Measurements from ENCODE around the gene KNOP1. TPM values are rescaled to one million over a fixed set of nuclear protein-coding genes. Genes with fewer than 3 reads are reported as not detected.
A peak's percentile ranks its signal among the peaks of the same experiment; 100 is the strongest.
"Not testable (repeated sequence)": the region's sequence is repeated elsewhere in the genome, so short reads cannot be mapped to it uniquely, and the experiment has no call there.

KNOP1 gene
- total and polyA plus RNA-seq, 7 experiments from 2014 or later: 6.4 to 20.6 (median 13.4) TPM

DNA sequence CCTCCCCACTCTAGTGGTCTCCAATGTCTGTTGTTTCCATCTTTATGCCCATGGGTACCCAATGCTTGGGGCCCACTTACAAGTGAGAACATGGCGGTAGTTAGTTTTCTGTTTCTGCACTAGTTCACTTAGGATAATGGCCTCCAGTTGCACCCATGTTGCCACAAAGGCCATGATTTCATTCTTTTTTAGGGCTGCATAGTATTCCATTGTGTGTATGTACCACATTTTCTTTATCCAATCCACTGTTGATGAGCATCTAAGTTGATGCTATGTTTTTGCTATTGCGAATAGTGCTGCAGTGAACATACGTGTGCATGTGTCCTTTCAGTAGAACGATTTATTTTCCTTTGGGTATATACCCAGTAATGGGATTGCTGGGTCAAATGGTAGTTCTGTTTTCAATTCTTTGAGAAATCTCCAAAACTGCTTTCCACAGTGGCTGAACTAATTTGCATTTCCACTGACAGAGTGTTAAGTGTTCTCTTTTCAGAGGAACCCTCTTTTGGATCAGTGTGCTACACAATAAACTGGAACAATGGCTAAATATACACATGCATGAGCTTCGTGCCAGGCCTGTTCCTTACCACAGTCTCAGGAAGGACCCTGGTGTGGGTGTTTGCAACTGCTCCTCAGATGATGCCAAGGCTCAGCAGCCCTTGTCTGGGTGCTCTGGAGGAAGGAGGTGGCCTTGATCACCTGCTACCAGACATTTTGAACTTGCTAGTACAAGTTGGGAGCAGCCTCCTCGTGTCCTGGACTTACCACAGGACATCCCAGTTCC is 34.4 kb downstream of the KNOP1 start:
- peaks cover 0 to 16% (median 3%) of the 10 kb centered on the region in 11 donors for H3K9me3 Mint-ChIP-seq
- no peaks in the 10 kb centered on the region for H3K27me3 ChIP-seq (ENCODE audit: control insufficient read depth in 2 of 2, insufficient read depth in 2 of 2, low read length in 2 of 2)
- ATAC-seq (no peak), DNase-seq (no peak)
- H3K4me3 ChIP-seq (ENCODE audit: low read length): no peak overlapping the region
- peaks cover 0 to 8% (median 0%) of the 10 kb centered on the region in 3 experiments for H3K9me3 ChIP-seq (ENCODE audit: control insufficient read depth in 2 of 3, low read length in 3 of 3)
- H3K27ac ChIP-seq (ENCODE audit: low read depth, low read length): no peak overlapping the region
- peaks cover 0 to 8% of the 10 kb centered on the region in 2 donors for H3K4me1 ChIP-seq (ENCODE audit: control insufficient read depth in 2 of 2, insufficient read depth in 2 of 2, low read length in 2 of 2)
- intact Hi-C loops (cut with micrococcal nuclease): no loop called here
- no peaks in the 10 kb centered on the region for H3K27me3 Mint-ChIP-seq
- ChIA-PET POLR2A (no interaction called here), CTCF (no interaction called here)
- peaks cover 8 to 31% (median 10%) of the 10 kb centered on the region in 3 experiments for H3K36me3 ChIP-seq (ENCODE audit: control insufficient read depth in 2 of 3, insufficient read depth in 3 of 3, low read length in 3 of 3)
- H3K36me3 Mint-ChIP-seq: peaks cover 14 to 76% (median 64%) of the 10 kb centered on the region in 5 donors
- no peak overlapping the region for H3K27ac Mint-ChIP-seq
- H3K4me1 Mint-ChIP-seq: peaks cover 5 to 33% (median 16%) of the 10 kb centered on the region in 7 donors
- H3K4me3 Mint-ChIP-seq: no peak overlapping the region

DNA sequence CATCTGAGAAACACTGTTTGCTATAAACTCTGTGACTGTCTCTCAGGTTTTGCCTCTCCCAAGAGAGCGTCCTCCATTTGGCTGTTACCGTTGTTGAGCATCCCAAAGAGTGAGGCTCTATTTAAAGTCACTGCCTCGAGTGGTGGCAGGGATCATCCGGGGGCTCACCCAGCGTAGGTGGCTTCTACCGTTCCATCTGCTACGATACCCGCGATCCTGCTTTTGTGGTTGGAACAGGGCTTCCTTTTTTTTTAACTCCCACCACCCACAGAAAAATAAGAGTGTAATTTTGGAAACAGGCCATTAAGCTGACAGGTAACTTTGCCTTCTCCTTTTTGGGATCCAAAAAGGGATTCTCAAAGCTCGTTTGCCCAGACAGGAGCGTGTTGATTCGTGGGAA is 36.4 kb downstream of the KNOP1 start:
- H3K4me1 Mint-ChIP-seq: peaks cover 0 to 13% (median 4%) of the 10 kb centered on the region in 7 donors
- peaks cover 6 to 69% (median 59%) of the 10 kb centered on the region in 5 donors for H3K36me3 Mint-ChIP-seq
- H3K27ac ChIP-seq (ENCODE audit: low read depth, low read length): no peak overlapping the region
- peaks cover 0 to 8% (median 0%) of the 10 kb centered on the region in 3 experiments for H3K9me3 ChIP-seq (ENCODE audit: control insufficient read depth in 2 of 3, low read length in 3 of 3)
- DNase-seq (no peak), ATAC-seq (no peak)
- H3K27ac Mint-ChIP-seq: peak overlapping the region in 1 of 9 donors; percentile 28
- H3K36me3 ChIP-seq (ENCODE audit: control insufficient read depth in 2 of 3, insufficient read depth in 3 of 3, low read length in 3 of 3): peaks cover 8 to 26% (median 10%) of the 10 kb centered on the region in 3 experiments
- intact Hi-C loops (cut with micrococcal nuclease): no loop called here
- no peaks in the 10 kb centered on the region for H3K27me3 ChIP-seq (ENCODE audit: control insufficient read depth in 2 of 2, insufficient read depth in 2 of 2, low read length in 2 of 2)
- ChIA-PET CTCF (interaction anchor here (2.2 kb wide), 1 partner anchor 15 kb away, joined by 6 read pairs; no protein-coding TSS in a partner anchor), POLR2A (no interaction called here)
- no peak overlapping the region for H3K4me3 Mint-ChIP-seq
- H3K27me3 Mint-ChIP-seq: no peaks in the 10 kb centered on the region
- no peak overlapping the region for H3K4me3 ChIP-seq (ENCODE audit: low read length)
- H3K9me3 Mint-ChIP-seq: peaks cover 0 to 16% (median 3%) of the 10 kb centered on the region in 11 donors
- no peaks in the 10 kb centered on the region for H3K4me1 ChIP-seq (ENCODE audit: control insufficient read depth in 2 of 2, insufficient read depth in 2 of 2, low read length in 2 of 2)

DNA sequence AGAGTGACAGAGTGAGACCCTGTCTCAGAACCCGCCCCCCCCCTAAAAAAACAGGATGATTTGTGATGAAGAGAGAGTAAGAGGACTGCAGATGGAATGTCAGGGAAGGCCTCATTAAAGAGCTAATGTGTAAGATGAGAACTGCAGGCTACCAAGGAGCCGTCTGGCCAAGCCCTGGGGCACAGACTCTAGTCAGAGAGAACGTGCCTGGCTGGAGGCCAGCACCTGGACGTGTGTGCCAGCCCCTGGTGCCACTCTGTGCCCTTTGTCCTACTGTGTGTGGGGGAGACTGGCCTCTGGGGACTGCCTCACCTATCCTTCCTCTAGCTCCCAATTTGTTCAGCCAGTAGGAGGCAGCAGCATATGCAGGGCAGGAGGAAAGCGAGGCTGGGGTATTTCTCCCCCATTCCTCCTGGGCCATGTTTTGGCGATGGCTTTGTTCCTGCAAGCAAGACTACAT is 37.1 kb downstream of the KNOP1 start:
- CTCF ChIA-PET: interaction anchor here (2.2 kb wide), 1 partner anchor 16 kb away, joined by 6 read pairs; no protein-coding TSS in a partner anchor
- H3K27ac Mint-ChIP-seq: peak overlapping the region in 4 of 9 donors; percentile 8 to 72 (median 38)

DNA sequence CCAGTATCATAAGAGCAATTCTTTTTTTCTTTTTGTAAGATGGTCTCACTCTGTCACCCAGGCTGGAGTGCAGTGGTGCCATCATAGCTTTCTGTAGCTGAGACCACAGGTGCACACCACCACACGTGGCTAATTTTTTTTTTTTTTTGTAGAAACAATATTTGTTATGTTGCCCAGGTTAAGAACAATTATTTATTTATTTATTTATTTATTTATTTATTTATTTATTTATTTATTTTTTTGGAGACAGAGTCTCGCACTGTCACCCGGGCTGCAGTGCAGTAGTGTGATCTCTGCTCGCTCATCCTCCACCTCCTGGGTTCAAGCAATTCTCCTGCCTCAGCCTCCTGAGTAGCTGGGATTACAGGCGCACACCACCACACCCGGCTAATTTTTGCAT is 38.7 kb downstream of the KNOP1 start:
- H3K9me3 Mint-ChIP-seq; H3K4me3 ChIP-seq (ENCODE audit: low read length); H3K27me3 ChIP-seq (ENCODE audit: control insufficient read depth in 2 of 2, insufficient read depth in 2 of 2, low read length in 2 of 2); H3K27me3 Mint-ChIP-seq; ATAC-seq; H3K9me3 ChIP-seq (ENCODE audit: control insufficient read depth in 2 of 3, low read length in 3 of 3); H3K4me3 Mint-ChIP-seq; H3K27ac ChIP-seq (ENCODE audit: low read depth, low read length); H3K4me1 Mint-ChIP-seq; H3K4me1 ChIP-seq (ENCODE audit: control insufficient read depth in 2 of 2, insufficient read depth in 2 of 2, low read length in 2 of 2); DNase-seq; intact Hi-C loops (cut with micrococcal nuclease): not testable (repeated sequence)
- H3K27ac Mint-ChIP-seq: peak overlapping the region in 1 of 9 donors; percentile 30
- ChIA-PET POLR2A (interaction anchor here (0.7 kb wide), 1 partner anchor 8 kb away, joined by 3 read pairs; no protein-coding TSS in a partner anchor), CTCF (interaction anchor here (2.2 kb wide), 1 partner anchor 17 kb away, joined by 6 read pairs; no protein-coding TSS in a partner anchor)
- peaks cover 14 to 64% (median 54%) of the 10 kb centered on the region in 5 donors for H3K36me3 Mint-ChIP-seq
- H3K36me3 ChIP-seq (ENCODE audit: control insufficient read depth in 2 of 3, insufficient read depth in 3 of 3, low read length in 3 of 3): peaks cover 4 to 21% (median 8%) of the 10 kb centered on the region in 3 experiments

More for the DNA sequence above, 37.1 kb downstream of the KNOP1 start:
- Mint-ChIP-seq H3K9me3 (peaks cover 0 to 16% (median 3%) of the 10 kb centered on the region in 11 donors), H3K4me1 (peaks cover 0 to 7% (median 0%) of the 10 kb centered on the region in 7 donors), H3K27me3 (no peaks in the 10 kb centered on the region), H3K36me3 (peaks cover 9 to 68% (median 59%) of the 10 kb centered on the region in 5 donors), H3K4me3 (no peak overlapping the region)
- peaks cover 8 to 28% (median 10%) of the 10 kb centered on the region in 3 experiments for H3K36me3 ChIP-seq (ENCODE audit: control insufficient read depth in 2 of 3, insufficient read depth in 3 of 3, low read length in 3 of 3)
- no peaks in the 10 kb centered on the region for H3K27me3 ChIP-seq (ENCODE audit: control insufficient read depth in 2 of 2, insufficient read depth in 2 of 2, low read length in 2 of 2)
- intact Hi-C loops (cut with micrococcal nuclease): no loop called here
- H3K4me1 ChIP-seq (ENCODE audit: control insufficient read depth in 2 of 2, insufficient read depth in 2 of 2, low read length in 2 of 2): no peaks in the 10 kb centered on the region
- DNase-seq: no peak
- ATAC-seq: no peak
- H3K27ac ChIP-seq (ENCODE audit: low read depth, low read length): no peak overlapping the region
- H3K4me3 ChIP-seq (ENCODE audit: low read length): no peak overlapping the region
- H3K9me3 ChIP-seq (ENCODE audit: control insufficient read depth in 2 of 3, low read length in 3 of 3): peaks cover 0 to 8% (median 0%) of the 10 kb centered on the region in 3 experiments
- POLR2A ChIA-PET: no interaction called here

DNA sequence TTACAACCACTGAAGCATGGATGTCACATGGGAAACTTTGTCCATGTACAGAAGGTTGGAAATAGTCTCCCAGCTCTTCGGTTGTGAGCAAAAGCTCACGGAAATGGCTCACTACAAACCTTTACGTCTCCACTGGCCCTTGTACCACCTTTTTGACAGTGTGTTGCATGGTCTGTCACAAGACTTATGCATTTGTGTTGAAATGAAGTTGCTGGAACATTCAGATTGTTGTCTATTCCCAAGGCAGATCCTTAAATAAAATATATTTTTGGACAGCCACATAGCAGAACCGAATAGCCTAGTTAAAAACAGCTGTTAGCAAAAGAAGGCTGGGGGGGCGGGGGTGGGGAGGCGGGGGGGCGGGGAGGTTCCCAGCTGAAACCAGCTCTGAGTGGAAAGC is 39.2 kb downstream of the KNOP1 start:
- no peaks in the 10 kb centered on the region for H3K4me1 ChIP-seq (ENCODE audit: control insufficient read depth in 2 of 2, insufficient read depth in 2 of 2, low read length in 2 of 2)
- H3K4me3 ChIP-seq (ENCODE audit: low read length): no peak overlapping the region
- CTCF ChIA-PET: interaction anchor here (0.6 kb wide), 1 partner anchor 17 kb away, joined by 3 read pairs; no protein-coding TSS in a partner anchor
- Mint-ChIP-seq H3K4me3 (no peak overlapping the region), H3K4me1 (peaks cover 0 to 7% (median 0%) of the 10 kb centered on the region in 7 donors), H3K36me3 (peaks cover 14 to 61% (median 51%) of the 10 kb centered on the region in 5 donors), H3K27me3 (no peaks in the 10 kb centered on the region), H3K9me3 (peaks cover 0 to 6% (median 0%) of the 10 kb centered on the region in 11 donors), H3K27ac (peak overlapping the region in 1 of 9 donors; percentile 70)
- ATAC-seq: no peak
- DNase-seq: no peak
- no peaks in the 10 kb centered on the region for H3K27me3 ChIP-seq (ENCODE audit: control insufficient read depth in 2 of 2, insufficient read depth in 2 of 2, low read length in 2 of 2)
- H3K9me3 ChIP-seq (ENCODE audit: control insufficient read depth in 2 of 3, low read length in 3 of 3): no peaks in the 10 kb centered on the region
- no peak overlapping the region for H3K27ac ChIP-seq (ENCODE audit: low read depth, low read length)
- POLR2A ChIA-PET: interaction anchor here (0.7 kb wide), 1 partner anchor 9 kb away, joined by 3 read pairs; no protein-coding TSS in a partner anchor
- peaks cover 4 to 16% (median 6%) of the 10 kb centered on the region in 3 experiments for H3K36me3 ChIP-seq (ENCODE audit: control insufficient read depth in 2 of 3, insufficient read depth in 3 of 3, low read length in 3 of 3)
- intact Hi-C loops (cut with micrococcal nuclease): no loop called here

DNA sequence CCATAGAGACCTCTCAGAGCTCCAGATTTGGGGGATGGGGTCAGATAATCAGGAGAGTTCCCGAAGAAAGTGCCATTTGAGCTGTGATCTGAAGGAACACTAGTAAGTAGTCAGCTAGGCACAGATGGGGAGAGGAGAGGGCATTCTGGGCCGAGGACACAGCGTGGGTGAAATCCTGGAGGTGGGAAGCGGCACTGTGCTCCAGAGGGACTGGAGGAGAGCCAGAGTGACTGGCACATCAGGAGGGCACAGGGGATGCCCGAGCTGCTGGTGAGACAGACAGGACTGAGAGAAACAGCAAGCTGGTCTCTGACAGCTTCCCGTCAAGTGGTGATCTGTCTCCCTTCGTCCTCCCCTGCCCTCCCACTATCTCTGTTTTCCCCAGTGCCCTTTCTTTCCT is 40.6 kb downstream of the KNOP1 start:
- no peaks in the 10 kb centered on the region for H3K27me3 ChIP-seq (ENCODE audit: control insufficient read depth in 2 of 2, insufficient read depth in 2 of 2, low read length in 2 of 2)
- POLR2A ChIA-PET: interaction anchor here (0.8 kb wide), 1 partner anchor 11 kb away, joined by 4 read pairs; no protein-coding TSS in a partner anchor
- CTCF ChIA-PET: no interaction called here
- peaks cover 0 to 4% (median 0%) of the 10 kb centered on the region in 3 experiments for H3K36me3 ChIP-seq (ENCODE audit: control insufficient read depth in 2 of 3, insufficient read depth in 3 of 3, low read length in 3 of 3)
- no peak overlapping the region for H3K4me3 ChIP-seq (ENCODE audit: low read length)
- H3K4me1 ChIP-seq (ENCODE audit: control insufficient read depth in 2 of 2, insufficient read depth in 2 of 2, low read length in 2 of 2): no peaks in the 10 kb centered on the region
- Mint-ChIP-seq H3K4me1 (peaks cover 0 to 7% (median 0%) of the 10 kb centered on the region in 7 donors), H3K36me3 (peaks cover 4 to 54% (median 40%) of the 10 kb centered on the region in 5 donors), H3K4me3 (no peak overlapping the region), H3K9me3 (no peaks in the 10 kb centered on the region), H3K27ac (no peak overlapping the region), H3K27me3 (no peaks in the 10 kb centered on the region)
- DNase-seq: no peak
- H3K27ac ChIP-seq (ENCODE audit: low read depth, low read length): no peak overlapping the region
- intact Hi-C loops (cut with micrococcal nuclease): no loop called here
- H3K9me3 ChIP-seq (ENCODE audit: control insufficient read depth in 2 of 3, low read length in 3 of 3): no peaks in the 10 kb centered on the region
- ATAC-seq: no peak

Measured in naive thymus-derived CD4-positive, alpha-beta T cell (primary cell).